PC-3 (cell line): ENCODE results near the gene TBX1. TPM values are rescaled to one million over a fixed set of nuclear protein-coding genes. Genes with fewer than 3 reads are reported as not detected.

Experiments used
- ATAC-seq: fragments of 200-7000 bp; cut with Tn5 transposase; 2 replicates; pipeline ENCODE4 v1.9.1; 2020; ENCODE audit warnings: mild to moderate bottlenecking, moderate library complexity
- BruUV-seq: library from RNA; stranded (reverse); fragments of 400-500 nt; replicated peaks from 2 replicates; lab custom pipeline; 2021; lab: Mats Ljungman, UMichigan
- CTCF ChIA-PET: fragments of 300-600 bp; sonication (Branson Sonifier 250); formaldehyde crosslinking; loops from one replicate; lab custom pipeline; 2022; ENCODE audit warnings: antibody characterized with exemption; lab: Charles Lee
- POLR2A ChIA-PET: fragments of 300-600 bp; sonication (Branson Sonifier 250); formaldehyde crosslinking; loops from one replicate; lab custom pipeline; 2022; ENCODE audit warnings: antibody characterized with exemption; ENCODE audit not compliant: unreplicated experiment; lab: Charles Lee
- DNase-seq: peaks from one replicate; pipeline ENCODE4 v3.0.0-alpha.2; 2015
- H2AFZ ChIP-seq: fragments of 300-600 bp; sonication (generic); 2 replicates; pipeline ENCODE4 v1.6.0; 2016; ENCODE audit warnings: antibody characterized with exemption, low read length
- H3F3A ChIP-seq: fragments of 300-600 bp; sonication (generic); one replicate; pipeline ENCODE4 v1.6.0; 2017; ENCODE audit warnings: antibody characterized with exemption, low read length, control low read depth, mild to moderate bottlenecking; ENCODE audit not compliant: unreplicated experiment
- H3K27ac ChIP-seq: fragments of 300-600 bp; sonication (generic); 2 replicates; pipeline ENCODE4 v1.5.1; 2016; ENCODE audit warnings: mild to moderate bottlenecking, low read length
- H3K27me3 ChIP-seq: fragments of 300-600 bp; sonication (generic); 2 replicates; pipeline ENCODE4 v1.6.1; 2016; ENCODE audit warnings: low read length, mixed read lengths
- H3K36me3 ChIP-seq: fragments of 300-600 bp; sonication (generic); 2 replicates; pipeline ENCODE4 v1.6.1; 2016; ENCODE audit warnings: low read depth, mixed run types, low read length, mixed read lengths
- H3K4me1 ChIP-seq: fragments of 300-600 bp; sonication (generic); 2 replicates; pipeline ENCODE4 v1.5.1; 2016; ENCODE audit warnings: low read length; ENCODE audit not compliant: insufficient read depth
- H3K4me2 ChIP-seq: fragments of 300-600 bp; sonication (generic); 2 replicates; pipeline ENCODE4 v1.6.0; 2016; ENCODE audit warnings: low read length
- H3K4me3 ChIP-seq: fragments of 300-600 bp; sonication (generic); 2 replicates; pipeline ENCODE4 v1.5.1; 2016; ENCODE audit warnings: mild to moderate bottlenecking, low read length, mixed read lengths
- H3K79me2 ChIP-seq: fragments of 300-600 bp; sonication (generic); 2 replicates; pipeline ENCODE4 v1.6.1; 2017; ENCODE audit warnings: low read length, mixed read lengths
- H3K9ac ChIP-seq: fragments of 300-600 bp; sonication (generic); 2 replicates; pipeline ENCODE4 v1.6.0; 2016; ENCODE audit warnings: mild to moderate bottlenecking, low read length
- H3K9me2 ChIP-seq: fragments of 300-600 bp; sonication (generic); replicated peaks from 2 replicates; pipeline ENCODE4 v1.6.1; 2016; ENCODE audit warnings: mixed run types, low read length, mixed read lengths
- H3K9me3 ChIP-seq: fragments of 300-600 bp; sonication (generic); 2 replicates; pipeline ENCODE4 v1.6.1; 2016; ENCODE audit warnings: low read length, mixed read lengths
- H4K20me1 ChIP-seq: fragments of 300-600 bp; sonication (generic); 2 replicates; pipeline ENCODE4 v1.6.1; 2016; ENCODE audit warnings: low read length, mixed read lengths
- EZH2 ChIP-seq: fragments of 300-600 bp; sonication (generic); IDR thresholded peaks from one replicate; pipeline ENCODE4 v1.6.1; 2017; ENCODE audit warnings: antibody characterized with exemption, mild to moderate bottlenecking, low read length; ENCODE audit not compliant: unreplicated experiment
- EZH2phosphoT487 ChIP-seq: fragments of 300-600 bp; sonication (generic); IDR thresholded peaks from 2 replicates; pipeline ENCODE4 v1.6.1; 2018; ENCODE audit warnings: mild to moderate bottlenecking, antibody characterized with exemption, low read length, borderline replicate concordance
- intact Hi-C: fragments of 100-400 bp; cut with micrococcal nuclease; formaldehyde crosslinking; loops from 2 replicates; pipeline ENCODE4 v1.9.0; 2023
- total RNA-seq: library from RNA; depleted of rRNA; stranded (reverse); fragments of >200 nt; gene quantifications from 2 replicates; pipeline ENCODE4 v1.2.3, GENCODE V29; 2014
- TF ChIP-seq, protein P1 (sequence below): fragments of 300-600 bp; sonication (generic); conservative IDR thresholded peaks from 2 replicates; pipeline ENCODE4 v1.5.1; 2017; ENCODE audit warnings: antibody characterized with exemption, low read depth, mild to moderate bottlenecking, low read length

The TBX1 gene
- total RNA-seq, 1 experiment from 2014 or later: 18.6 TPM

DNA sequence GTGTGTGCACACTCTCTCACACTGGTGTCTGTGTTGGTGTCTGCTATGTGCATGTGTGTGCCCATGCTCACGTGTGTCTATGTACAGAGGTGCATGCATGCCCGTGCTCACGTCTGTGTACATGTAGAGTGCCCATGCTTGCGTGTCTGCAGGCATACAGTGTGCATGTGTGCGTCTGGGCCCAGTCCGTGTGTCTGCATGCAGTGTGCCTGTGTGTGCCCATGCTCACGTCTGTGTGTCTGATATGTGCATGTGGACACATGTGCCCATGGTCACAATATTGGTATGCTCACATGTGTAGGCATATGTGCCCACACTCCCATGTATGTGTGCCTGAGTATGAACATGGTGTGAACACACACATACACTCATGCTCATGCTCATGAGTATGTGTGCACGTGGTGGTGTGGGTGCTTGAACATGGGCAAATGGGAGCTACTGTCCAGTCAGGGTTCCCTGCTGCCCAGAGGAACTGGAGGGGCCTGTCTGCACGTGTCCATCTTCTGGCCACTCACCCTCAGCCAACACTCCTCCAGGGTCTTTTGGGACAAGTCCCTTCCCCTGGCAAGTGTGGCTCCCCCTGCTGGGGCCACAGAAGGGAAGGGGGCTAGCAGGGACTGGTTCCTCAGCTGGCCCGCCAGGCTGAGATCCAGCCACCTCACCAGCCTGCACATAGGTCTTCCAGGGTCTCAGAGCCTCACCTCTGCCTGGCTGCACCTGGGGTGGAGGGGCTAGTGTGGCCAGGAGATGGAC lies 7.3 kb upstream of the TBX1 start:
- no peaks in the 10 kb centered on the region for H3K27me3 ChIP-seq
- CTCF ChIA-PET: no interaction called here

DNA sequence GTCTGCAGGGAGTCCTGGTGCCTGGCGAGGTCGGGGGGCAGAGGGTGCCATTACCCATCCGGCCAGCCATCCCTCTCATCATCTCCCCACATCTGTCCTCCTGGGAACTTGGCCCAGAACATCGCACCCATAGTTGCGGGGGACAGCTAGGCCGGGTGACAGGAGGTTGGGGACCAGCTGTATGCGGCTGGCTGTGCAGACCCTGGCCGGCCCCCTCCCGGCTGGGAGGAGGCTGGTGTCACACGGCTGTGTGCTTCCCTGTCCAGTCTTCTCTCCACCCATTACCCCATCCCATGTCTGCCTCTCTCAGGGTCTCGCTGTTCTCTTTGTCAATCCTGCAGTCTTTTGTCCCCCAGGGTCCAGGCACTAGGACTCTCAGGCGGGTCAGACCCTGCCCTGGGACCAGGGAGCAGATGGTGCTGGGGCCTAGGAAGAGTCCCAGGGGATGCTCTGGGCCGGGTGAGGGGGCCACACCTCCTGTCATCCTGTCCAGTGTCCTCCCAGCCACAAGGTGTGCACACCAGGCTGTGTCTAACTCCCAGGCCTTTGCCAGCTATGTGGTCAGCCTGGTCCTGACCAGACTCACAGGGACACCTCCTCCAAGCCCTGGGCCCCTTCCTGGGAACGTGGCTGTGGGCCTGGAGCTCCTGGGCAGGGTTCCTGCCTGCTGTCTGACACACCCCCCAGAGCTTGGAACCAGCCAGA lies 6.4 kb upstream of the TBX1 start:
- Histone ChIP-seq H3K9ac (no peak overlapping the region), H3K36me3 (no peaks in the 10 kb centered on the region), H3K9me3 (no peaks in the 10 kb centered on the region), H3K27me3 (no peaks in the 10 kb centered on the region), H3K79me2 (no peaks in the 10 kb centered on the region), H3K4me1 (peaks cover 11% of the 10 kb centered on the region), H2AFZ (no peak overlapping the region), H3F3A (no peaks in the 10 kb centered on the region), H3K9me2 (no peaks in the 10 kb centered on the region), H3K4me3 (no peak overlapping the region), H3K27ac (no peak overlapping the region), H4K20me1 (no peaks in the 10 kb centered on the region), H3K4me2 (no peak overlapping the region)
- ChIA-PET CTCF (no interaction called here), POLR2A (no interaction called here)
- intact Hi-C loops: no loop called here
- BruUV-seq: no TSS peak
- ATAC-seq (no peak), DNase-seq (no peak)
- TF ChIP-seq, protein P1, sequence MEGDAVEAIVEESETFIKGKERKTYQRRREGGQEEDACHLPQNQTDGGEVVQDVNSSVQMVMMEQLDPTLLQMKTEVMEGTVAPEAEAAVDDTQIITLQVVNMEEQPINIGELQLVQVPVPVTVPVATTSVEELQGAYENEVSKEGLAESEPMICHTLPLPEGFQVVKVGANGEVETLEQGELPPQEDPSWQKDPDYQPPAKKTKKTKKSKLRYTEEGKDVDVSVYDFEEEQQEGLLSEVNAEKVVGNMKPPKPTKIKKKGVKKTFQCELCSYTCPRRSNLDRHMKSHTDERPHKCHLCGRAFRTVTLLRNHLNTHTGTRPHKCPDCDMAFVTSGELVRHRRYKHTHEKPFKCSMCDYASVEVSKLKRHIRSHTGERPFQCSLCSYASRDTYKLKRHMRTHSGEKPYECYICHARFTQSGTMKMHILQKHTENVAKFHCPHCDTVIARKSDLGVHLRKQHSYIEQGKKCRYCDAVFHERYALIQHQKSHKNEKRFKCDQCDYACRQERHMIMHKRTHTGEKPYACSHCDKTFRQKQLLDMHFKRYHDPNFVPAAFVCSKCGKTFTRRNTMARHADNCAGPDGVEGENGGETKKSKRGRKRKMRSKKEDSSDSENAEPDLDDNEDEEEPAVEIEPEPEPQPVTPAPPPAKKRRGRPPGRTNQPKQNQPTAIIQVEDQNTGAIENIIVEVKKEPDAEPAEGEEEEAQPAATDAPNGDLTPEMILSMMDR: no peak
- TF ChIP-seq EZH2phosphoT487 (no peak), EZH2 (no peak)

More for the DNA sequence above, 7.3 kb upstream of the TBX1 start:
- Histone ChIP-seq H3K4me3 (no peak overlapping the region), H3K4me1 (peaks cover 11% of the 10 kb centered on the region), H2AFZ (no peak overlapping the region), H3K27ac (no peak overlapping the region), H3K9me3 (no peaks in the 10 kb centered on the region), H3K9ac (no peak overlapping the region), H3F3A (no peaks in the 10 kb centered on the region), H3K79me2 (no peaks in the 10 kb centered on the region), H3K9me2 (no peaks in the 10 kb centered on the region), H3K36me3 (no peaks in the 10 kb centered on the region), H4K20me1 (no peaks in the 10 kb centered on the region), H3K4me2 (no peak overlapping the region)
- no peak for ATAC-seq
- intact Hi-C loops: no loop called here
- DNase-seq: no peak
- BruUV-seq: no TSS peak
- POLR2A ChIA-PET: no interaction called here
- TF ChIP-seq EZH2phosphoT487: no peak
- TF ChIP-seq, protein P1: peak; percentile 27; the same call in 1 of the 2 replicates

DNA sequence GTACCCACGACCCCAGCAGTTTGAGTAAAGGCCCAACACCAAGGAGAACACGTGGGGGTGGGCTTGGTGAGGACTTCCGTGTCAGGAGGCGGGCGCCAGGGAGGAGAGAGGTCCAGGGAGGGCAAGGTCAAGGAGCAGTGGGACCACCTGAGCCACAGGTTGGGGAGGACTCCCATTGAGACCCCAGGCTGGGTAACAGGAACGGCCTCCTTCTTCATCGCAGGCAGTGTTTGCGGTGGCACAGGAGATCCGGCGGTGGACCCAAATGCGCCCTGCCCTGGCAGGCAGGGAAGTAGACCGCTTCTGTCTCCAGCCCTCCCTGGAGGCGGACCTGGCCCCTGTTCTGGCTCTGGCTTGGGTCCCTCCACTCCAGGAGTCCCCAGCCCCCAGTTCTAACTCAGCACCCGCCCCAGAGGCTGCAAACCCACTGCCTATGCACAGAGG lies 5.9 kb upstream of the TBX1 start:
- Histone ChIP-seq H3K27ac (no peak overlapping the region), H4K20me1 (no peaks in the 10 kb centered on the region), H3K79me2 (no peaks in the 10 kb centered on the region), H3K4me1 (peaks cover 11% of the 10 kb centered on the region), H3K4me3 (no peak overlapping the region), H3K27me3 (no peaks in the 10 kb centered on the region), H3K4me2 (no peak overlapping the region), H3K36me3 (no peaks in the 10 kb centered on the region), H3K9me2 (no peaks in the 10 kb centered on the region), H3K9me3 (no peaks in the 10 kb centered on the region), H3F3A (no peaks in the 10 kb centered on the region), H3K9ac (no peak overlapping the region), H2AFZ (no peak overlapping the region)
- DNase-seq (no peak), ATAC-seq (no peak)
- intact Hi-C loops: no loop called here
- POLR2A ChIA-PET: no interaction called here
- BruUV-seq: no TSS peak
- CTCF ChIA-PET: no interaction called here
- TF ChIP-seq EZH2 (no peak), EZH2phosphoT487 (no peak)
- TF ChIP-seq, protein P1: no peak
